GM12872 (cell line): ENCODE data around the gene JAGN1.

ENCODE experiments used
- TF ChIP-seq, protein P1 (sequence below): IDR thresholded peaks from 3 replicates; pipeline ENCODE4 v1.5.1; 2011; ENCODE audit warnings: low read depth, mild to moderate bottlenecking, low read length, moderate library complexity; ENCODE audit not compliant: insufficient read depth

JAGN1 gene

DNA sequence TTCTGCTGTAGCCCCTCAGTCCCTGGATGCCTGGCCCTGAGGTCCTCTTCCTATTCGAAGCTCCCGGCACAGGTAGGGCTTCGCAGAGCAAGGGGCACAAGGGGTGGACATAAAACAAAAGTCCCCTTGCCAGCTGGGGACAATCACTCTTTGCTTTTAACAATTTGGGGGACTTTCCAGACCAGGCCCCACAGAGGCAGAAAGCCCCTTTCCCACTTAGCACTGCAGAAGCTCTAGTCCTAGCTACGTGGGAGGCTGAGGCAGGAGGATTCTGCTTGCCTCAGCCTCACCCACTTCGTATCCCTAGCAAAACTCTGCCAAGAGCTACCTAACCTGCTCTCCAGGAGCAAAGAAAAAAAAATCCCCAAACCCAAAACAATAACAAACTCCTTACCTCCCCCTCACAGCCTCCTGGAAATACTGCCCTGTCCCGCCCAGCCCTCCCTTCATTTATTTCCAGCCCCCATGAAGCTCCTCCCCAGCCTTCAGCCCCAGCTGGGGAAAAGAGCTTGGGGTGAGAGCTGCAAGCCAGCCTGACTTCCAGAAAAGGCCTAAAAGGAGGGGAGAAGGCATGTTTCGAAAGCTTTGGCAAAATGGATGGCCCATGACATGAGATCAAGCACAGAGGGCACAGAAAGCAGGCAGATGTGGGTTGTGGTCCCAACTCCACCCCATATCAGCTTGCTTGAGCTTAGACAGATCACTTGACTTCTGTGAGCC, 10.4 kb upstream of the JAGN1 start, which contains the start of gene CIDEC:
CIDEC (minus strand) TSS at position 424 of the 720 bp plus-strand sequence. CDS start 1,767 bp downstream, outside the sequence.
- TF ChIP-seq, protein P1, sequence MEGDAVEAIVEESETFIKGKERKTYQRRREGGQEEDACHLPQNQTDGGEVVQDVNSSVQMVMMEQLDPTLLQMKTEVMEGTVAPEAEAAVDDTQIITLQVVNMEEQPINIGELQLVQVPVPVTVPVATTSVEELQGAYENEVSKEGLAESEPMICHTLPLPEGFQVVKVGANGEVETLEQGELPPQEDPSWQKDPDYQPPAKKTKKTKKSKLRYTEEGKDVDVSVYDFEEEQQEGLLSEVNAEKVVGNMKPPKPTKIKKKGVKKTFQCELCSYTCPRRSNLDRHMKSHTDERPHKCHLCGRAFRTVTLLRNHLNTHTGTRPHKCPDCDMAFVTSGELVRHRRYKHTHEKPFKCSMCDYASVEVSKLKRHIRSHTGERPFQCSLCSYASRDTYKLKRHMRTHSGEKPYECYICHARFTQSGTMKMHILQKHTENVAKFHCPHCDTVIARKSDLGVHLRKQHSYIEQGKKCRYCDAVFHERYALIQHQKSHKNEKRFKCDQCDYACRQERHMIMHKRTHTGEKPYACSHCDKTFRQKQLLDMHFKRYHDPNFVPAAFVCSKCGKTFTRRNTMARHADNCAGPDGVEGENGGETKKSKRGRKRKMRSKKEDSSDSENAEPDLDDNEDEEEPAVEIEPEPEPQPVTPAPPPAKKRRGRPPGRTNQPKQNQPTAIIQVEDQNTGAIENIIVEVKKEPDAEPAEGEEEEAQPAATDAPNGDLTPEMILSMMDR, result no peak

DNA sequence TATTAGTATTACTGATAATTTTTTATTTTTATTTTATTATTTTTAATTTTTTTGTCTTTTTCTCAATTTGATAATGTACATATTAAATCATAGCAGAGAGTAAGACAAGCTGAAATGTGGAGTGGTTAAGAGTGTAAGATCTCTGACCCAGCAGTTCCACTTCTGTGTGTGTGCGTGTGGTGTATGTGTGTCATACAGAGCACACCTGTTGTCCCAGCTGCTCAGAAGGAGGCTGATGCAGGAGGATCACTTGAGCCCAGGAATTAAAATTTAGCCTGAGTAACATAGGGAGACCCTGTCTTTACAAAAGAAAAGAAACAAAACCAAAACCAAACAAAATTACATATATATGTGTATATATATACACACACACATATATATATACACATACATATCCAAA, 9.0 kb upstream of the JAGN1 start:
- TF ChIP-seq, protein P1, result no peak

DNA sequence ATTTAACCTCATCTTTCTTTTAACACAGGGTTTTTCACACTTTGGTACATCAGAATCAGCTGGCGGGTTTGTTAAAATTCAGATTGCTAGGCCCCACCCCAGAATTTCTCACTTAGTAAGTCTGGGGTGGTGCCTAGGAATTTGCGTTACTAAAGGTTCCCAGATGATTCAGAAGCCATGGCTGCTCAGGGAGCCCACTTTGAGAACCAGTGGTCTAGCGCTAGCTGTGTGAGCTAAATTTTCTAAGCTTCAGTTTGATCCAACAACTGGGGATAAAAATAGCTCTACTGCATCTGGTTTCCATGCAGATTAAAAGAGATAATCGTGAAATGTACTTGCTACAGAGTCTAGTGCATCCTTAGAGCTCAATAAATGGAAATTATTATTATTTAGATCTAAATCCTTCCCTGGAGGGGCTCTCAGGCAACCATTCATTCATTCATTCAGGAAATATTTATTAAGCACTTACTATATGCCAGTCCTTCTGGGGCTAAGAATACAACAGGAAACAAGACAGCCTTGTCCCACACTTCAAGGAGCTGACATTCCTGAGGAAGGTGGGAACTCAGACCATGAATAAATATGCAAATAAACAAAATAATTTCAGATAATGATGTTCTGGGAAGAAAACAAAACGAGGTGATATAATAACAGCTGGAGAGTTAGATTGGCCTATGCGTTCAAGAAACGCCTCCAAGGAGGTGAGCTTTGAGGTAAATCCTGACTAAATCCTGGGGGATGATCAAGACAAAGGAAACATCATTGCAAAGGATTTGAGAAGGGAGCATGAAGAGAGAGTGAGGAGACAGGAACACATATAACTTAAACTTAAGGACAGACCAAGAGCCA, 6.5 kb upstream of the JAGN1 start:
- TF ChIP-seq, protein P1, result no peak

DNA sequence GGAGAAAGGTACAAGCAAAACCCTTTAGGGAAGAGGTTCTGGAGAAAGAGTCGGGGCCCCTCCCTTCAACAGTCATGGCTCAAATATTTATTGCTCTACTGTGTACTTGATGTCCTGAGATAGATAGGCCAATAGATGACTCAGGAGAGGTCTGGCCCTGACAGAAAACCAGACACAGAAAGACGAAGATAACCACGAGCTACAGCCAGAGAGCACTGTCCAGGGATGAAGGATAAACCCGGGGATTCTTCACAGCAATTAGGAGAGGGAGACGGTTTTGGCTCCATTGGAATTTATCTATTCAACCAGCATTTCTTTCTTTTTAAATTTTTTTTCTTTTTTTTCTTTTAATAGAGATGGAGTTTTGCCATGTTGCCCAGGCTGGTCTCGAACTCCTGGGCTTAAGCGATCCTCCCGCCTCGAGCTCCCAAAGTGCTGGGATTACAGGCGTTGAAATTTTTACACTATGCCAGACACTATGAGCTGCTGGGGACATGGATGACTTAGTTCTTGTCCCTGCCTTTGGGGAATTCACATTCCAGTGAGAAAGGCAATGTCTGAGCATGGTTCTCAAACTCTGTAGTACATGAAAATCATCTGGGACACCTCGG, 5.8 kb upstream of the JAGN1 start:
- TF ChIP-seq, protein P1, result no peak

DNA sequence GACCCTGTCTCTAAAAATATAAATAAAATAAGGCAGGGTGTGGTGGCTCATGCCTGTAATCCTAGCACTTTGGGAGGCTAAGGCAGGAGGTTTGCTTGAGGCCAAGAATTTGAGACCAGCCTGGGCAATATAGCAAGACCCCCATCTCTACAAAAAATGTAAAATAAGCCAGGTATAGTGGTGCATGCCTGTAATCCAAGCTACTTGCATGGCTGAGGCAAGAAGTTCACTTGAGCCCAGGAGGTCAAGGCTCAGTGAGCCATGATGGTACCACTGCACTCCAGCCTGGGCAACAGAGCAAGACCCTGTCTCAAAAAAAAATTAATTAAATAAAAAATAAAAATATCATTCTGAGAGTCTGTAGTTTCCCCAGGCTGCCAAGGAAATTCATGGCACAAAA, 4.1 kb upstream of the JAGN1 start:
- TF ChIP-seq, protein P1, result no peak

DNA sequence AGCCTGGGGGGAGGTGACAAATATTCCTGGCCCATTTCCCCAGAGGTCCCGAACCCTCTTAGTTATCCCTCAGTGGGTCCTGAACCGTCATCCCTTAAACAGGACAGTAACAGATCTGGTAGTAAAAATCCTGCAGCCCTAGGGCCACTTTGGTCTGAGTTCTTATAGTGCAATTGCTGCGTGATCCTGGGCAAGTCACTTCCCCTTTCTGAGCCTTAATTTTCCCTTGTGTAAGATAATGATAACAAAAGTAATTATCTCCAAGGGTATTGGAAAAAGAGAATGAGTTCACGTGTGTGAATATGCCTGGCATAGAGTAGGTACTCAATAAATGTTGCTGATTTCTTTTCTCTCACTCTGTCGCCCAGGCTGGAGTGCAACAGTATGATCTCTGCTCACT, 2.9 kb upstream of the JAGN1 start:
- TF ChIP-seq, protein P1, result no peak

DNA sequence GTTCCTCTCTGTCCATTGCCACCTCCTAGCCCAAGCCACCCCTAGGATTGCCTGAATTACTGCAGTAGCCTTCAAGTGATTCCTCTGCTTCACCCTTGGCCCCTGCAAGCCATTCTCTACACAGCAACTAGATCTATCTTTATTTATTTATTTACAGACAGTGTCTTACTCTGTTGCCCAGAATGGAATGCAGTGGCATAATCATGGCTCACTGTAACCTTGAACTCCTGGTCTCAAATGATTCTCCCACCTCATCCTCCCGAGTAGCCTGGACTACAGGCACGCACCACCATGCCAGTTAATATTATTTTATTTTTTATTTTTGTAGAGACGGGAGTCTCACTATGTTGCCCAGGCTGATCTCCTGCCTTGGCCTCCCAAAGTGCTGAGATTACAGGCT, 1.9 kb upstream of the JAGN1 start:
- TF ChIP-seq, protein P1, result no peak
